H9 (cell line): ENCODE measurements around the gene DNAH8. TPM values are rescaled to one million over a fixed set of nuclear protein-coding genes. Genes with fewer than 3 reads are reported as not detected.

Experiments
- DNase-seq: peaks from one replicate; pipeline ENCODE4 v3.0.0-alpha.2; 2017
- H2AFZ ChIP-seq: one replicate; pipeline ENCODE4 v1.6.1; 2013; ENCODE audit warnings: mild to moderate bottlenecking, low read length, control low read depth, moderate library complexity
- H2AK5ac ChIP-seq: 2 replicates; pipeline ENCODE4 v1.6.1; 2013; ENCODE audit warnings: low read length, control low read depth, mixed read lengths; ENCODE audit not compliant: insufficient read length
- H2BK120ac ChIP-seq: one replicate; pipeline ENCODE4 v1.6.1; 2013; ENCODE audit warnings: low read depth, mild to moderate bottlenecking, low read length, control low read depth, inconsistent platforms; ENCODE audit not compliant: poor library complexity, severe bottlenecking
- H2BK12ac ChIP-seq: 2 replicates; pipeline ENCODE4 v1.6.1; 2013; ENCODE audit warnings: low read length, control low read depth, mixed read lengths, low read depth; ENCODE audit not compliant: insufficient read length
- H2BK15ac ChIP-seq: 2 replicates; pipeline ENCODE4 v1.6.1; 2013; ENCODE audit warnings: low read depth, low read length, control low read depth
- H2BK20ac ChIP-seq: one replicate; pipeline ENCODE4 v1.6.1; 2013; ENCODE audit warnings: low read depth, mild to moderate bottlenecking, low read length, control low read depth, inconsistent platforms; ENCODE audit not compliant: poor library complexity, severe bottlenecking
- H2BK5ac ChIP-seq: 2 replicates; pipeline ENCODE4 v1.6.1; 2013; ENCODE audit warnings: low read length, control low read depth, mixed read lengths; ENCODE audit not compliant: insufficient read length
- H3K14ac ChIP-seq: 2 replicates; pipeline ENCODE4 v1.6.1; 2013; ENCODE audit warnings: low read length, control low read depth; ENCODE audit not compliant: insufficient read depth
- H3K18ac ChIP-seq: 2 replicates; pipeline ENCODE4 v1.6.1; 2013; ENCODE audit warnings: low read depth, mild to moderate bottlenecking, mixed read lengths, low read length, control low read depth; ENCODE audit not compliant: insufficient read length
- H3K23ac ChIP-seq: 2 replicates; pipeline ENCODE4 v1.6.1; 2013; ENCODE audit warnings: low read length, control low read depth, mixed read lengths, low read depth; ENCODE audit not compliant: insufficient read length
- H3K23me2 ChIP-seq: 2 replicates; pipeline ENCODE4 v1.6.1; 2013; ENCODE audit warnings: low read depth, mild to moderate bottlenecking, mixed read lengths, low read length, control low read depth; ENCODE audit not compliant: insufficient read length, poor library complexity, severe bottlenecking
- H3K27ac ChIP-seq: 2 replicates; pipeline ENCODE4 v1.5.1; 2013; ENCODE audit warnings: low read length, control low read depth, mixed read lengths, low read depth; ENCODE audit not compliant: insufficient read length
- H3K27me3 ChIP-seq: 2 replicates; pipeline ENCODE4 v1.6.1; 2013; ENCODE audit warnings: low read length, control low read depth, inconsistent platforms; ENCODE audit not compliant: insufficient read depth
- H3K4ac ChIP-seq: 2 replicates; pipeline ENCODE4 v1.6.1; 2013; ENCODE audit warnings: low read depth, mild to moderate bottlenecking, control low read depth, inconsistent platforms, low read length, moderate library complexity
- H3K4me1 ChIP-seq: 2 replicates; pipeline ENCODE4 v1.6.1; 2013; ENCODE audit warnings: low read length, control low read depth, inconsistent platforms; ENCODE audit not compliant: insufficient read depth
- H3K4me2 ChIP-seq: 2 replicates; pipeline ENCODE4 v1.6.1; 2013; ENCODE audit warnings: low read length, control low read depth, mixed read lengths; ENCODE audit not compliant: insufficient read length, insufficient read depth
- H3K56ac ChIP-seq: 2 replicates; pipeline ENCODE4 v1.6.1; 2013; ENCODE audit warnings: low read depth, mild to moderate bottlenecking, mixed read lengths, low read length, control low read depth; ENCODE audit not compliant: insufficient read length
- H3K79me1 ChIP-seq: 2 replicates; pipeline ENCODE4 v1.6.1; 2013; ENCODE audit warnings: low read depth, mild to moderate bottlenecking, moderate library complexity, low read length, control low read depth, inconsistent platforms; ENCODE audit not compliant: insufficient read depth, poor library complexity, severe bottlenecking
- H3K79me2 ChIP-seq: 2 replicates; pipeline ENCODE4 v1.6.1; 2013; ENCODE audit warnings: low read length, control low read depth, inconsistent platforms; ENCODE audit not compliant: insufficient read depth
- H3K9ac ChIP-seq: 2 replicates; pipeline ENCODE4 v1.6.1; 2013; ENCODE audit warnings: low read length, control low read depth, mixed read lengths; ENCODE audit not compliant: insufficient read length; ENCODE audit errors: extremely low read depth
- H3K9me3 ChIP-seq: one replicate; pipeline ENCODE4 v1.6.1; 2013; ENCODE audit warnings: low read depth, low read length, inconsistent platforms; ENCODE audit not compliant: control insufficient read depth
- H3T11ph ChIP-seq: one replicate; pipeline ENCODE4 v1.6.1; 2013; ENCODE audit warnings: mild to moderate bottlenecking, low read length, control low read depth, inconsistent platforms
- H4K20me1 ChIP-seq: one replicate; pipeline ENCODE4 v1.6.1; 2013; ENCODE audit not compliant: control insufficient read depth, insufficient read length, insufficient read depth
- H4K5ac ChIP-seq: 2 replicates; pipeline ENCODE4 v1.6.1; 2013; ENCODE audit warnings: low read depth, mild to moderate bottlenecking, mixed read lengths, low read length, control low read depth; ENCODE audit not compliant: insufficient read length
- H4K8ac ChIP-seq: replicated peaks from 2 replicates; pipeline ENCODE4 v1.6.1; 2013; ENCODE audit warnings: low read length, control low read depth, mixed read lengths, low read depth; ENCODE audit not compliant: insufficient read length
- H4K91ac ChIP-seq: 2 replicates; pipeline ENCODE4 v1.6.1; 2013; ENCODE audit warnings: low read depth, mild to moderate bottlenecking, moderate library complexity, mixed read lengths, low read length, control low read depth; ENCODE audit not compliant: insufficient read length
- H3K27ac Mint-ChIP-seq, 3 experiments: 2 replicates in 2 of 3; 3 replicates in 1 of 3; pipeline ENCODE4 v1.8.0; 2020 to 2021; ENCODE audit warnings: mixed read lengths in 3 of 3, mild to moderate bottlenecking in 1 of 3, moderate library complexity in 1 of 3
- H3K27me3 Mint-ChIP-seq: 2 replicates; pipeline ENCODE4 v1.8.0; 2021; ENCODE audit warnings: low read depth, mild to moderate bottlenecking, moderate library complexity, mixed read lengths
- H3K36me3 Mint-ChIP-seq, 3 experiments: 2 replicates in 2 of 3; 3 replicates in 1 of 3; pipeline ENCODE4 v1.8.0; 2020 to 2021; ENCODE audit warnings: low read depth in 3 of 3, mixed read lengths in 3 of 3; ENCODE audit not compliant: insufficient read depth in 1 of 3
- H3K4me1 Mint-ChIP-seq, 2 experiments: 2 replicates each; pipeline ENCODE4 v1.8.0; 2020; ENCODE audit warnings: mixed read lengths in 2 of 2
- H3K4me3 Mint-ChIP-seq, 2 experiments: 2 replicates in 1 of 2; 3 replicates in 1 of 2; pipeline ENCODE4 v1.8.0; 2020 to 2021; ENCODE audit warnings: mild to moderate bottlenecking in 2 of 2, mixed read lengths in 2 of 2, moderate library complexity in 1 of 2
- H3K9me3 Mint-ChIP-seq, 2 experiments: 2 replicates in 1 of 2; 3 replicates in 1 of 2; pipeline ENCODE4 v1.8.0; 2020; ENCODE audit warnings: mild to moderate bottlenecking in 2 of 2, mixed read lengths in 2 of 2, moderate library complexity in 1 of 2
- WGBS: extraction: QIAGEN DNeasy Blood & Tissue Kit; methylation state at CpG from one replicate; pipeline ENCODE4 v1.1.7; 2013; ENCODE audit warnings: missing lambda C conversion rate, low lambda C conversion rate, mixed read lengths; ENCODE audit not compliant: insufficient read length; ENCODE audit errors: extremely low coverage; 5-methylcytosine and 5-hydroxymethylcytosine counted together
- total RNA-seq: library from RNA; stranded (reverse); gene quantifications from 2 replicates; pipeline ENCODE4 v1.2.1, GENCODE V29; 2021
- TF ChIP-seq, protein P1 (sequence below): fragments of 200-600 bp; sonication (generic); conservative IDR thresholded peaks from 3 replicates; pipeline ENCODE4 v1.8.0; 2021; ENCODE audit warnings: antibody characterized with exemption, mild to moderate bottlenecking

The DNAH8 gene
- total RNA-seq, 1 experiment from 2014 or later = not detected

DNA sequence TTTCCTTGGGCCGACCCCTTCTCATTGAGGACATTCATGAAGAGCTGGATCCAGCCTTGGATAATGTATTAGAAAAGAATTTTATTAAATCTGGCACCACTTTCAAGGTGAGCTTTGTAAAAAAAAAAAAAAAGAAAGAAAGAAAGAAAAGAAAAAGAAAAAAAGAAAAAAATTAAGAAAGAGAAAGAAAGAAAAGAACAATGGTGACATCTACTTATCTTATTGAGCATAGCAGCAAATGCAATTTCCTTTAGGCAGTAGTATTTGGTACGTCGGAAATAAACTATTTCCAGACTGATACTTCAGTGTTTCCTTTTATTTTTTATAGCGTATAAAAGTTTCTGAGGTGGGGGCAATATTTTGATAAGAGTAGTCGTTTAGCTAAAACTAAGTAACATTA is 214.4 kb downstream of the DNAH8 start:
- no peak overlapping the region for H3K4me3 Mint-ChIP-seq

More for the DNA sequence above, 214.4 kb downstream of the DNAH8 start:
- TF ChIP-seq, protein P1, sequence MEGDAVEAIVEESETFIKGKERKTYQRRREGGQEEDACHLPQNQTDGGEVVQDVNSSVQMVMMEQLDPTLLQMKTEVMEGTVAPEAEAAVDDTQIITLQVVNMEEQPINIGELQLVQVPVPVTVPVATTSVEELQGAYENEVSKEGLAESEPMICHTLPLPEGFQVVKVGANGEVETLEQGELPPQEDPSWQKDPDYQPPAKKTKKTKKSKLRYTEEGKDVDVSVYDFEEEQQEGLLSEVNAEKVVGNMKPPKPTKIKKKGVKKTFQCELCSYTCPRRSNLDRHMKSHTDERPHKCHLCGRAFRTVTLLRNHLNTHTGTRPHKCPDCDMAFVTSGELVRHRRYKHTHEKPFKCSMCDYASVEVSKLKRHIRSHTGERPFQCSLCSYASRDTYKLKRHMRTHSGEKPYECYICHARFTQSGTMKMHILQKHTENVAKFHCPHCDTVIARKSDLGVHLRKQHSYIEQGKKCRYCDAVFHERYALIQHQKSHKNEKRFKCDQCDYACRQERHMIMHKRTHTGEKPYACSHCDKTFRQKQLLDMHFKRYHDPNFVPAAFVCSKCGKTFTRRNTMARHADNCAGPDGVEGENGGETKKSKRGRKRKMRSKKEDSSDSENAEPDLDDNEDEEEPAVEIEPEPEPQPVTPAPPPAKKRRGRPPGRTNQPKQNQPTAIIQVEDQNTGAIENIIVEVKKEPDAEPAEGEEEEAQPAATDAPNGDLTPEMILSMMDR = no peak
- Histone ChIP-seq H3K79me1 (no peaks in the 10 kb centered on the region), H3K18ac (no peak overlapping the region), H3K4ac (no peak overlapping the region), H3K27me3 (no peaks in the 10 kb centered on the region), H3K4me1 (peaks cover 2% of the 10 kb centered on the region; the same call in 1 of the 2 replicates), H3K9ac (no peak overlapping the region), H3K9me3 (no peaks in the 10 kb centered on the region), H2AK5ac (no peak overlapping the region), H3K27ac (no peak overlapping the region), H3T11ph (no peak overlapping the region), H3K14ac (no peak overlapping the region), H3K56ac (no peak overlapping the region), H4K20me1 (no peaks in the 10 kb centered on the region), H3K23me2 (no peaks in the 10 kb centered on the region), H2BK120ac (no peak overlapping the region), H4K5ac (no peak overlapping the region), H2AFZ (no peak overlapping the region), H2BK5ac (no peak overlapping the region), H3K4me2 (no peak overlapping the region), H2BK12ac (no peak overlapping the region), H4K8ac (no peak overlapping the region), H2BK20ac (no peak overlapping the region), H4K91ac (no peak overlapping the region), H3K79me2 (no peaks in the 10 kb centered on the region), H3K23ac (no peak overlapping the region), H2BK15ac (no peak overlapping the region)
- whole genome bisulfite sequencing = no CpG with 5 or more reads among the region's 5 CpGs
- Mint-ChIP-seq H3K9me3 (no peaks in the 10 kb centered on the region; a peak in 1 of 5 replicates), H3K36me3 (no peaks in the 10 kb centered on the region), H3K27ac (no peak overlapping the region), H3K4me1 (peaks cover 16% of the 10 kb centered on the region in 2 experiments), H3K27me3 (no peaks in the 10 kb centered on the region; the same call in 1 of the 2 replicates)
- no peak for DNase-seq
